Measurements from ENCODE around the gene E4F1. TPM values are rescaled to one million over a fixed set of nuclear protein-coding genes. Genes with fewer than 3 reads are reported as not detected.

Gene E4F1
- total and polyA plus RNA-seq, 9 of the 15 experiments (the other 6 are each of a cell fraction or from before 2014, with no cell fraction given), result 0.48 to 94.9 (median 20.4) TPM

DNA sequence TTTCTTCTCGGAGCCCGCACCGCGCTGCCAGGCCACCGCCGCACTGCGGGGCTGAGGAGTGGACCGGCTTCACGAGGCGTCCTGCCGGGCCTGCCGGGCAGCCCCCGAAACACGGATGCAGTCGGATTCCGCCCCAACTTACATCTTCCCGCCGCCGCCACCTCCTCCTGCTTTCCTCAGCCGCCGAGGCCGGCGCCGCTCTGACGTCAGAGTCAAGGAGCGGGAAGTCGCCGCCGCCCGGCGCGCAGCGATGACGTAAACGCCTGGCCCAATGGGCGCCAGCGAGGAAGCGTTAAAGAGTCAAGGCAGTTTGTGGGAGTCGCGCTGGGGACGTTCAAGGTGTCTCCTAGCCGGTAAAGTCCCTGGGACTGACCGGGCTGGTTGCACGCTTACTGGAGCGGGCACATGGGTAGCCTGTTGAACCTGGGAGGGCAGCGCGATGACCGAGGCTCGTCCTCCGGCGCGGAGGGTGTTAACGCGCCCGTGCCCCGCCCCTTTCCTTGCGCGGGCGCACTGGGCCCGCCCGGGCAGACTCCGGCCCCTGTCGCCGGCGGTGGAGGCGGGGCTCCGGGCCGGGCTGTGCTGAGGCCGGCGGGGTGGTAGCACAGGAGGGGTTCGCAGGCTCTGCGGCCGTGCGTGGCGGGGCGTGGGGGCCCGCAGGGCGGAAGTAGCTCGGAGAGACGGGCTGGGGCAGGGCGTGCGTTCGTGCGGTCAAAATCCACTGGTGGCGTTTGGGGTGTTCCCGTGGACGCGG is 44.7 kb downstream of the E4F1 start, which contains the start of gene RNPS1 (continued):
- TF ChIP-seq ZNF282 (CRISPR knock-in tag; IDR thresholded peaks at IDR 0.05), result no peak
- no peak for TF ChIP-seq BMI1 (IDR thresholded peaks at IDR 0.05; ENCODE audit: low read length)
- peak; percentile 64 for TF ChIP-seq NCOR1 (IDR thresholded peaks at IDR 0.05)
- no peak for TF ChIP-seq HMG20B (CRISPR knock-in tag; IDR thresholded peaks at IDR 0.05)
- peak; percentile 100 for TF ChIP-seq CREM (IDR thresholded peaks at IDR 0.05; ENCODE audit: low read depth)
- TF ChIP-seq, protein P1, sequence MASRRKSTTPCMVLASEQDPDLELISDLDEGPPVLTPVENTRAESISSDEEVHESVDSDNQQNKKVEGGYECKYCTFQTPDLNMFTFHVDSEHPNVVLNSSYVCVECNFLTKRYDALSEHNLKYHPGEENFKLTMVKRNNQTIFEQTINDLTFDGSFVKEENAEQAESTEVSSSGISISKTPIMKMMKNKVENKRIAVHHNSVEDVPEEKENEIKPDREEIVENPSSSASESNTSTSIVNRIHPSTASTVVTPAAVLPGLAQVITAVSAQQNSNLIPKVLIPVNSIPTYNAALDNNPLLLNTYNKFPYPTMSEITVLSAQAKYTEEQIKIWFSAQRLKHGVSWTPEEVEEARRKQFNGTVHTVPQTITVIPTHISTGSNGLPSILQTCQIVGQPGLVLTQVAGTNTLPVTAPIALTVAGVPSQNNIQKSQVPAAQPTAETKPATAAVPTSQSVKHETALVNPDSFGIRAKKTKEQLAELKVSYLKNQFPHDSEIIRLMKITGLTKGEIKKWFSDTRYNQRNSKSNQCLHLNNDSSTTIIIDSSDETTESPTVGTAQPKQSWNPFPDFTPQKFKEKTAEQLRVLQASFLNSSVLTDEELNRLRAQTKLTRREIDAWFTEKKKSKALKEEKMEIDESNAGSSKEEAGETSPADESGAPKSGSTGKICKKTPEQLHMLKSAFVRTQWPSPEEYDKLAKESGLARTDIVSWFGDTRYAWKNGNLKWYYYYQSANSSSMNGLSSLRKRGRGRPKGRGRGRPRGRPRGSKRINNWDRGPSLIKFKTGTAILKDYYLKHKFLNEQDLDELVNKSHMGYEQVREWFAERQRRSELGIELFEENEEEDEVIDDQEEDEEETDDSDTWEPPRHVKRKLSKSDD (conservative IDR thresholded peaks at IDR 0.05; ENCODE audit: low read length), result no peak
- TF ChIP-seq, protein P2, sequence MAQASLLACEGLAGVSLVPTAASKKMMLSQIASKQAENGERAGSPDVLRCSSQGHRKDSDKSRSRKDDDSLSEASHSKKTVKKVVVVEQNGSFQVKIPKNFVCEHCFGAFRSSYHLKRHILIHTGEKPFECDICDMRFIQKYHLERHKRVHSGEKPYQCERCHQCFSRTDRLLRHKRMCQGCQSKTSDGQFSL (CRISPR knock-in tag; IDR thresholded peaks at IDR 0.05), result peak; percentile 45; the same call in 1 of the 2 replicates
- TF ChIP-seq, protein P2 (tag; IDR thresholded peaks at IDR 0.05), result no peak
- TF ChIP-seq, protein P3, sequence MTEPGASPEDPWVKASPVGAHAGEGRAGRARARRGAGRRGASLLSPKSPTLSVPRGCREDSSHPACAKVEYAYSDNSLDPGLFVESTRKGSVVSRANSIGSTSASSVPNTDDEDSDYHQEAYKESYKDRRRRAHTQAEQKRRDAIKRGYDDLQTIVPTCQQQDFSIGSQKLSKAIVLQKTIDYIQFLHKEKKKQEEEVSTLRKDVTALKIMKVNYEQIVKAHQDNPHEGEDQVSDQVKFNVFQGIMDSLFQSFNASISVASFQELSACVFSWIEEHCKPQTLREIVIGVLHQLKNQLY (CRISPR knock-in tag; conservative IDR thresholded peaks at IDR 0.05), result 0 out of 4 replicates have a peak, but pooled peaks of 1 of the 2 experiments have one; percentile 55
- no peak for TF ChIP-seq ZNF75A (CRISPR knock-in tag; IDR thresholded peaks at IDR 0.05)
- TF ChIP-seq, protein P4, sequence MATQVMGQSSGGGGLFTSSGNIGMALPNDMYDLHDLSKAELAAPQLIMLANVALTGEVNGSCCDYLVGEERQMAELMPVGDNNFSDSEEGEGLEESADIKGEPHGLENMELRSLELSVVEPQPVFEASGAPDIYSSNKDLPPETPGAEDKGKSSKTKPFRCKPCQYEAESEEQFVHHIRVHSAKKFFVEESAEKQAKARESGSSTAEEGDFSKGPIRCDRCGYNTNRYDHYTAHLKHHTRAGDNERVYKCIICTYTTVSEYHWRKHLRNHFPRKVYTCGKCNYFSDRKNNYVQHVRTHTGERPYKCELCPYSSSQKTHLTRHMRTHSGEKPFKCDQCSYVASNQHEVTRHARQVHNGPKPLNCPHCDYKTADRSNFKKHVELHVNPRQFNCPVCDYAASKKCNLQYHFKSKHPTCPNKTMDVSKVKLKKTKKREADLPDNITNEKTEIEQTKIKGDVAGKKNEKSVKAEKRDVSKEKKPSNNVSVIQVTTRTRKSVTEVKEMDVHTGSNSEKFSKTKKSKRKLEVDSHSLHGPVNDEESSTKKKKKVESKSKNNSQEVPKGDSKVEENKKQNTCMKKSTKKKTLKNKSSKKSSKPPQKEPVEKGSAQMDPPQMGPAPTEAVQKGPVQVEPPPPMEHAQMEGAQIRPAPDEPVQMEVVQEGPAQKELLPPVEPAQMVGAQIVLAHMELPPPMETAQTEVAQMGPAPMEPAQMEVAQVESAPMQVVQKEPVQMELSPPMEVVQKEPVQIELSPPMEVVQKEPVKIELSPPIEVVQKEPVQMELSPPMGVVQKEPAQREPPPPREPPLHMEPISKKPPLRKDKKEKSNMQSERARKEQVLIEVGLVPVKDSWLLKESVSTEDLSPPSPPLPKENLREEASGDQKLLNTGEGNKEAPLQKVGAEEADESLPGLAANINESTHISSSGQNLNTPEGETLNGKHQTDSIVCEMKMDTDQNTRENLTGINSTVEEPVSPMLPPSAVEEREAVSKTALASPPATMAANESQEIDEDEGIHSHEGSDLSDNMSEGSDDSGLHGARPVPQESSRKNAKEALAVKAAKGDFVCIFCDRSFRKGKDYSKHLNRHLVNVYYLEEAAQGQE (IDR thresholded peaks at IDR 0.05; ENCODE audit: borderline replicate concordance), result no peak
- TF ChIP-seq, protein P4 (CRISPR knock-in tag; IDR thresholded peaks at IDR 0.05; ENCODE audit: low read depth), result no peak
- 0 out of 2 replicates have a peak, but pooled peaks have one; percentile 29 for TF ChIP-seq ZNF316 (IDR thresholded peaks at IDR 0.05)

Measured in K562 (cell line).